AG10803 (cell line): Measurements from ENCODE around the gene ACAD11.

Source experiments
- DNase-seq: peaks from one replicate; pipeline ENCODE4 v3.0.0; 2010; ENCODE audit warnings: low read depth
- H3K4me3 ChIP-seq: 2 replicates; pipeline ENCODE4 v1.5.1; 2011; ENCODE audit warnings: mild to moderate bottlenecking, low read length, control low read depth
- TF ChIP-seq, protein P1 (sequence below): conservative IDR thresholded peaks from 2 replicates; pipeline ENCODE4 v1.5.1; 2011; ENCODE audit warnings: mild to moderate bottlenecking, low read length, control low read depth, inconsistent platforms

ACAD11 gene

DNA sequence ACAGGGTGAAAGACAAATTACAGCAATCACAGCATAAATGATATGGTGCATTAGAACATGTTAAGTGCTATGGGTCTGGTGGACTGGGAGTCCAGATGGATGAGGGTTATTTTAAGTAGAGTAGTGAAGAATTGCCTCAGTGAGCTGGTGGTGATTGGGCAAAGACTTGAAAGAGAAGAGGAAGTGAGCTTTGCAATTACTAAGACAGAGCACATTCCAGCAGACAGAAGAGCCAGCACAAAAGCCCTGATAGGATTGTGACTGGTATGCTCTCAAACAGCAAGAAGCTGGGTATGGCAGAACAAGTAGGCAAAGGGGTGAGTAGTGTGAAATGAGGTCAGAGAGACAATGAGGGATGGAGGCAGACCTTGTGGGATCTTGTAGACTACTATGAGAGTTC lies 64.6 kb downstream of the ACAD11 start:
- DNase-seq, result peak; percentile 88
- TF ChIP-seq, protein P1, sequence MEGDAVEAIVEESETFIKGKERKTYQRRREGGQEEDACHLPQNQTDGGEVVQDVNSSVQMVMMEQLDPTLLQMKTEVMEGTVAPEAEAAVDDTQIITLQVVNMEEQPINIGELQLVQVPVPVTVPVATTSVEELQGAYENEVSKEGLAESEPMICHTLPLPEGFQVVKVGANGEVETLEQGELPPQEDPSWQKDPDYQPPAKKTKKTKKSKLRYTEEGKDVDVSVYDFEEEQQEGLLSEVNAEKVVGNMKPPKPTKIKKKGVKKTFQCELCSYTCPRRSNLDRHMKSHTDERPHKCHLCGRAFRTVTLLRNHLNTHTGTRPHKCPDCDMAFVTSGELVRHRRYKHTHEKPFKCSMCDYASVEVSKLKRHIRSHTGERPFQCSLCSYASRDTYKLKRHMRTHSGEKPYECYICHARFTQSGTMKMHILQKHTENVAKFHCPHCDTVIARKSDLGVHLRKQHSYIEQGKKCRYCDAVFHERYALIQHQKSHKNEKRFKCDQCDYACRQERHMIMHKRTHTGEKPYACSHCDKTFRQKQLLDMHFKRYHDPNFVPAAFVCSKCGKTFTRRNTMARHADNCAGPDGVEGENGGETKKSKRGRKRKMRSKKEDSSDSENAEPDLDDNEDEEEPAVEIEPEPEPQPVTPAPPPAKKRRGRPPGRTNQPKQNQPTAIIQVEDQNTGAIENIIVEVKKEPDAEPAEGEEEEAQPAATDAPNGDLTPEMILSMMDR, result no peak
- H3K4me3 ChIP-seq, result no peak overlapping the region

DNA sequence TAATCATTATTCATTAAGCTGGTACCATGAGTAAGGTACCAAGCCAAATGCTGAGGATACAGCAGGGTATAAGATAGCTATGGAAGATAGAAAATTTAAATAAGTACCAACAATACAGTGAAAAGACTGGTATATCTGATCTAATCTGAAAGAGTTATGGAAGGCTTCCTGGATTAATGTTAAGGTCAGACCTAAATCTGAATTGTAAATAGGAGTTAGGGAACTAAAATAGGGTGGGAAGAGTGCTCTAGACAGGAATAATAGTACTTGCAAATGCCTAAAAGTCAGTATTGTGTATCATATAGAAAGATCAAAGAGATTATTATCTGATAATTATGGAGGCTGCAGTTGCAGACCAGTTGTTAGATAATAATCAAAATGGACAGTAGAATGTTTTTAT lies 65.1 kb downstream of the ACAD11 start:
- no peak overlapping the region for H3K4me3 ChIP-seq
- DNase-seq, result no peak
- TF ChIP-seq, protein P1, result no peak

DNA sequence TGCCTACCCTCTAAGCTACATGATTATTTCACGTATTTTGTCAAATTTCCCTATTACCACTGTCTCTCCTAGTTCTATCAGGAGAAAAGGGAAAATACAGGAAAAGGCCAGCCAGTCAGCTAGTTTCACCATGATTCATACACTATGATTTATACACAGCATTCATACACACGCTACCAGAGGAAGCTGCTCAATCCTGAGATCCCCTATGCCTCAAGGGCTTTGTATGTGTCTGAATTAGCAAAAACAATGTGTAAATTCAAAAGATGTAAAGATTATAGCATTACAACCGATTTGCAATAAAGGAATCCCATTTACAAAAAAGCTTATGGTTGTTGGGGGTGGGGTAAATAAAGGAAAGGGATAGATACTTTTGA lies 65.7 kb downstream of the ACAD11 start:
- TF ChIP-seq, protein P1, result no peak

DNA sequence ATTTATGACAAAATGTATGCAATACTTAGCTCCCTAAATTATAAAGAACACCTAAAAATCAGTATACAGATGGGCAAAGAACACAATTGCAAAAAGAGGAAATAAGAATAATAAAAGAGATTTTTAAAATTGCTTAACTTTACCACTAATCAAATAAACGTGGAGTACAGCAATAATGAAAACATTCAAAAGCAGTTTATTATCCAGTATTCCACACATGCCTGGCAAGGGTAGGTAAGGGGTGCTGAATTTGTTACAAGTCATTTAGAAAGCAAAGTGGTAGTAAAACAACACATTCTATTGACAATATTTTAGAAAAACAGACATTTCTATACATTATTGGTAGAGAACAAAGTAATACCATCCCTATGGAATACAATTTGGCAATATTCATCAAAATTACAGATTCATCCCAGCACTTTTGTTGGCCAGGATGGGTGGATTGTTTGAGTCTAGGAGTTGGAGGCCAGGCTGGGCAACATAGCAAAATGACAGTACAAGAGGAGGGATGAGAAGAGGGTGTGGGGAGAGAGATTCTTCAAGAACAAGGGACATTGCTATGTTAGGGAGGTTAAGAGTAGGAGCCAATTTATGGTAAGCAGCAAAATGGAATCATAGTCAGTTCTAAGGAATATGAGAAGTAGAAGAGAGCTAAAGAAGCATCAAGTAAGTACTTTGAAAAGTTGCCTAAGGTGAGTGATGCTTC lies 66.2 kb downstream of the ACAD11 start:
- TF ChIP-seq, protein P1, result no peak
- DNase-seq, result peak; percentile 76
- no peak overlapping the region for H3K4me3 ChIP-seq

More for the DNA sequence above, 65.7 kb downstream of the ACAD11 start:
- no peak overlapping the region for H3K4me3 ChIP-seq
- DNase-seq, result peak; percentile 82

DNA sequence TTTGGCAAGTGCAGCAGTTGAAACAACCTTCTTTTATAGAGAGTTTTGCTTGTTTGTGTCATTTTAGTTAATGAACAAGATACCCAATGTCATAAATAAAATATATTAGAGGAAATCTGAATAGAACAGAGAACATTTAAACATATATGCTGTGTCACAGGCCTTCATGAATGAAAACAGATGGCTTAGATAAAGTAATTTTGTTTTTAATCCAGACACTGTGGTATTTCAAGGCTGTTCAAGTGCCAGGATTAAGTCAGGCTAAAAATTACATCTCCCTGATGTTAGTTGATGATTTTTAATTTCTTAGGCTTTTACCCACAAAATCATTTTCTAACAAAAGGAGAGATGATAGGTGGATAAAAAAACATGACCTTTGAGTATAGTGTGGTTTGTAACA lies 67.4 kb downstream of the ACAD11 start:
- no peak overlapping the region for H3K4me3 ChIP-seq
- peak; percentile 54 for DNase-seq
- TF ChIP-seq, protein P1, result no peak

DNA sequence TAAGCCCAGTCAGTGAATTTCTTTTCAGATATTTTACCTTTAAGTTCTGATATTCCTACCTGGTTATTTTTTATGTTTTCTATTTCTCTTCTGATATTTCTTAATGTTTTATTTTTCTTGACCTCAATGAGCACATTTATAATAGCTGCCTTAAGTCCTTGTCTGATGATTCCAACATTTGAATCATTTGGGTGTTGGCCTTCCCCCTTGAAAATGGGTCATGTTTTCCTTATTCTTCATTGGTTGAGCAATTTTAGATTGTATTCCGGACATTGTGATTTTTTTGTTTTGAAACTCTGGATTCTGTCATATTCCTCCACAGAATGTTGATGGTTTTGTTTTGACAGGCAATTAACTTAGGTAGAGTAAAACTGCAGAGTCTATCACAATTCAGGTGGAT lies 72.2 kb downstream of the ACAD11 start:
- H3K4me3 ChIP-seq, result no peak overlapping the region
- DNase-seq, result no peak
- TF ChIP-seq, protein P1, result no peak

DNA sequence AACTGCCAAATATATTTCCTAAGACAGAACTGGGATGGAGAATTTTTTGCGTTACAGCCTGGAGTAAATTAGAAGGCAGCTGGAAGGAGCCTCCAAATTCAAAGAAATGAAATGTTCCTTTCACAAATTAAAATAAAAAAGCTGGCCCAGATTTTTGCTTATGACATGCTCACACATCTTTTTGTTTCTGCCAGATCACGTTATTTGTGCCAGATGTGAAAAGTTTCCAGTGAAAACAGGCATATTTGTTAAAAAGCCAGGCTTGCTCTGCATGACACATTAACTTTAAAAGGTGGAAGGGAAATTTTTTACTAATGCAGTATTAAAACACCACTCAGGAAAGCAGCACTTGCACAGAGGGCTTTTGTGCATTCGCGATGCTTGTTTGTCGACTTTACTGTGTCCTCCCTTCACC lies 85.8 kb downstream of the ACAD11 start:
- DNase-seq, result peak; percentile 95
- no peak overlapping the region for H3K4me3 ChIP-seq
- TF ChIP-seq, protein P1, result no peak
